Activated CD8-positive, alpha-beta memory T cell treated with anti-CD3 and anti-CD28 coated beads, Interleukin-2, amount 50 U/mL, for 1 hour (primary cell): ENCODE measurements around the gene GPR152.

Experiments used
- DNase-seq: peaks from one replicate; pipeline ENCODE4 v3.0.0-alpha.2; 2020; ENCODE audit errors: extremely low read depth

GPR152 gene

DNA sequence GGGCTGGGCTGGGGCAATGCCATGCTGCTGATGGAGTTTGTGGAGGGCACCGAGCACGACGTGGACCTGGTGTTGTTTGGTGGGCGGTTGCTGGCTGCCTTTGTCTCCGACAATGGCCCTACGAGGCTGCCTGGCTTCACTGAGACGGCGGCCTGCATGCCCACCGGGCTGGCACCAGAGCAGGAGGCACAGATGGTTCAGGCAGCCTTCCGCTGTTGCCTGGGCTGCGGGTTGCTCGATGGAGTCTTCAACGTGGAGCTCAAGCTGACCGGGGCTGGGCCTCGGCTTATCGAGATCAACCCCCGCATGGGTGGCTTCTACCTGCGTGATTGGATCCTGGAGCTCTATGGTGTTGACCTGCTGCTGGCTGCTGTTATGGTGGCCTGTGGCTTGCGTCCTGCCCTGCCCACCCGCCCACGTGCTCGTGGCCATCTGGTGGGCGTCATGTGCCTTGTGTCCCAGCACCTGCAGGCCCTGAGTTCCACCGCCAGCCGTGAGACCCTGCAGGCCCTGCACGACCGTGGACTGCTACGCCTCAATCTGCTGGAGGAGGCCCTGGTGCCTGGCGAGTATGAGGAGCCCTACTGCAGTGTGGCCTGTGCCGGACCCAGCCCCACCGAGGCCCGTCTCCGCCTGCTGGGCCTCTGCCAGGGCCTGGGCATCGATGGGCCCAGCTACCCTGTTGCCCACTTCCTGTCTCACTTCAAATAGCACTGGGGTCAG lies 28.5 kb downstream of the GPR152 start:
- DNase-seq: no peak

DNA sequence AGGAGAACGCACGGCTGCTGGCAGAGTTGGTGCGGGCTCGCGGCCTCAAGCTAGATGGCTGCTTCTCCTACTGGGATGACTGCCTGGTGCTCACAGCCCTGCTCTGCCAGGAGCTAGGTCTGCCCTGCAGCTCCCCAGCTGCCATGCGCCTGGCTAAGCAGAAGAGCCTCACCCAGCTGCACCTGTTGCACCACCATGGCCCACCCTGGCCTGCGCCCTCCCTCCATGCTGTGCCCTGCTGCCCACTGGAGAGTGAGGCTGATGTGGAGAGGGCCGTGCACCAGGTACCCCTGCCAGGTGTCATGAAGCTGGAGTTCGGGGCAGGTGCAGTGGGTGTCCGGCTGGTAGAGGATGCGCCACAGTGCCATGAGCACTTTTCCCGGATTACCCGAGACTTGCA lies 29.1 kb downstream of the GPR152 start:
- DNase-seq: no peak

DNA sequence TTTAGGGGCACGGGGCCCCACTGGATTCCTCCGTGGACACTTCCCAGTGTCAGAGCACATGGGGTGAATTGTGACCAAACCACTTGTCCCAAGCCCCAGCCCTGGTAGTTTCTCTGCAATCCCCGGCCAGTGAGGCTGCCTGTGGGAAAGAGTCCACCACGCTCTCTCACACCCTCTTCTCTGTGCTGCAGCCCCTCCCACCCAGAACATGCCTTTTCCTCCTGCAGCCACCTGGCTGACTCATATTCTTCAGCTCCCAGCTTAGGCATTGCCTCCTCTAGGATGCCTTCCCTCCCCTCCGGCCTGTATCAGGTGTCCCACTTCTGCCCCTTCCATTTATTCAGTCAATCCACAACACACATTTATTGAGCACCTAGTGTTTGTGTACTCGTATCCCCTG lies 29.6 kb downstream of the GPR152 start:
- no peak for DNase-seq

DNA sequence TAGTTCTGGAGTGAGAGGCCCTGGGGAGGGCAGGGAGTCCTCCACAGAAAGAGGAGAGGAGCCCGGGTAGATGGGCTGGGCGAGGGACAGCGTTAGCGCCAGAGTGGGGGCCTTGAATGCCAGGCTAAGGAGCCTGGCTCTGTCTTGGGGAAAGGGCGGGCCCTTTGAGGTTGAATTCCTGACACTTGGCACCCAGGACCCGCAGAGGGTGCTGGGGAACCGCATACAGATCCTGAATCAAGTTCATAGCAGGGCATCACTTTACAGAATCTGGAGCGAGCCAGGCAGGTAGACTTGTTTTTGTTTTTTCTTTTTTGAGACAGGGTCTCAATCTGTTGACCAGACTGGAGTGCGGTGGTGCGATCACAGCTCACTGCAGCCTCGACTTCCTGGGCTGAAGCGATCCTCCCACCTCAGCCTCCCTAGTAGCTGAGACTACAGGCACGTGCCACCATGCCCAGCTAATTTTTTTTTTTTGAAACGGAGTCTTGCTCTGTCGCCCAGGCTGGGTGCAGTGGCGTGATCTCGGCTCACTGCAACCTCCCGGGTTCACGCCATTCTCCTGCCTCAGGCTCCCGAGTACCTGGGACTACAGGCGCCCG lies 31.0 kb downstream of the GPR152 start:
- no peak for DNase-seq

DNA sequence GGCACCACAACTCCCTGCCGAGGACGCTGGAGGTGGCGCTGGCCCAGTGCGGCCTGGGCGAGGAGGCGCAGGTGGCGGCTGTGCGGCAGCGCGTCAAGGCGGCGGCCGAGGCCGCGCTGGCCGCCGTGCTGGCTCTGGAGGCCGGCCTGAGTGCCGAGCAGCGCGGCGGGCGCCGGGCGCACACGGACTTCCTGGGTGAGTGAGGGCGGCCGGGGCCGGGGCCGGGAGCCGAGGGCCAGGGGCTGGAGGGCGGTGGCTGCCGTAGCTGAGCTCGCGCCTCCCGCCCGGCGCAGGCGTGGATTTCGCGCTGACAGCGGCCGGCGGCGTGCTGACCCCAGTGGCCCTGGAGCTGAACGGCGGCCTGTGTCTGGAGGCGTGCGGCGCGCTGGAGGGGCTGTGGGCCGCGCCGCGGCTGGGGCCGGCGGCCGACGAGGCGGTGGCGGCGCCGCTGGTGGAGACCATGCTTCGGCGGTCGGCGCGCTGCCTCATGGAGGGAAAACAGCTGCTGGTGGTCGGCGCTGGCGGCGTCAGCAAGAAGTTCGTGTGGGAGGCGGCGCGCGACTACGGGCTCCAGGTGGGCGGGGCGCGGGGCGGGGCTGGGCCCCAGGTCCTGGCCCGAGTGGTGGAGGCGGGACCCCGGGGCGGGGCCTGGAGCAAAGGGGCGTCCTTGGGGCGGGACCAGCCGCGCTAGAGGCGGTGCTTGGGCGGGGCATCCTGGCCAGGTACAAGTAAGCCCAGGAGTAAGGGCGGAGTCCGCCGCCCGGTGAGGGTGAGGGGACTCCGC lies 31.7 kb downstream of the GPR152 start:
- DNase-seq: peak; percentile 90

DNA sequence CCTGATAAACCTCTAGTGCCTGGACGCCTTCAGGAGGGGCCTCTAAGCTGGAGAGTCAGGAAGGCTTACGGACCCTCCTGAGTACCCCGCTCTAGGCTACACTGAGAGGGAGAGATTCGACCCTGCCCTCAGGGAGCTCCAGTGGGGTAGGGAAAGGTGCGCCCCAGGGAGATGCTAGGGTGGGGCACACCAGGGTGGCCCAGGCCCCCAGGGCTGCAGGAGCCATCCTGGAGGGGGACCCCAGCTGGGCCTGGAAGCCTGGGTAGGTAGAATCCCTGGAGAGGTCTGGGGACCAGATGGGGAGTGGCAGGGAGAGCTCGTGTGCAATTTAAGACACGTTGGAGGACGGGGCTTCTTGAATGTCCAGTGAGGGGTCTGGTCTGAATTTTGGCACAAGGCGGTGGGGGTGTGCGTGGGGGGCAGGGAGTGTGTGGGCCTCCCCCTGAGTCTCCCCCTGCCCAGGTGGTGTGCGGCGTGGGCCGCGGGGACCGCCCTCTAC lies 32.3 kb downstream of the GPR152 start:
- no peak for DNase-seq

DNA sequence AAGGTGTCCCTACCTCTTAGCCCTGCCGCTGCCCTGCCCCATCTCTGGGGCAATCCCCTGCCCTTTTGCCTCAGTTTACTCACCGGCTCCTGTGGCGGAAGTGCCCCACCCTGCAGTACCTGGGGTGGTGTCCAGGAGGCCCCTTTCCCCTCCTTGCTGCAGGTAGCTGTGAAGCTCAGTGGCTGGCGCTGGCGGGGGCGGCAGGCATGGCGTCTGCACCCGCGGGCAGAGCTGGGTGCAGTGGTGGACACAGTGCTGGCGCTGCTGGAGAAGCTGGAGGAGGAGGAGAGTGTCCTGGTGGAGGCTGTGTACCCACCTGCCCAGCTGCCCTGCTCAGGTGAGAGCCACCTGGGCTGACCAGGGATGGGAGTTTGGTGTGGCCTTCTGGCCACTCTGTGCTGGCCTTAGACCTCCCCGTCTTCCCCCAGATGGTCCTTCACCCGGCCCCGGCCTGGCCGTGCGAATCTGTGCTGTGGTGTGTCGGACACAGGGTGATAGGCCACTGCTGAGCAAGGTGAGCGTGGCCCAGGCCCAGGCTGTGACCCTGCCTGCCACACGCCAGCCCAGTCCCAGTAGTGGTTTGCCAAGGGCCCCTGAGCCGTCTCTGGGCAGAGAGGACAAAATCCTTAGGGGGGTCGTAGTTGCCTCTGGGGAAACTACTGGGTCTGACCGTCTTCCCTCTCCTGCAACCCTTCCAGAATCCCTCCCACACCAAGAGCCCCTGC lies 33.0 kb downstream of the GPR152 start:
- DNase-seq: no peak

DNA sequence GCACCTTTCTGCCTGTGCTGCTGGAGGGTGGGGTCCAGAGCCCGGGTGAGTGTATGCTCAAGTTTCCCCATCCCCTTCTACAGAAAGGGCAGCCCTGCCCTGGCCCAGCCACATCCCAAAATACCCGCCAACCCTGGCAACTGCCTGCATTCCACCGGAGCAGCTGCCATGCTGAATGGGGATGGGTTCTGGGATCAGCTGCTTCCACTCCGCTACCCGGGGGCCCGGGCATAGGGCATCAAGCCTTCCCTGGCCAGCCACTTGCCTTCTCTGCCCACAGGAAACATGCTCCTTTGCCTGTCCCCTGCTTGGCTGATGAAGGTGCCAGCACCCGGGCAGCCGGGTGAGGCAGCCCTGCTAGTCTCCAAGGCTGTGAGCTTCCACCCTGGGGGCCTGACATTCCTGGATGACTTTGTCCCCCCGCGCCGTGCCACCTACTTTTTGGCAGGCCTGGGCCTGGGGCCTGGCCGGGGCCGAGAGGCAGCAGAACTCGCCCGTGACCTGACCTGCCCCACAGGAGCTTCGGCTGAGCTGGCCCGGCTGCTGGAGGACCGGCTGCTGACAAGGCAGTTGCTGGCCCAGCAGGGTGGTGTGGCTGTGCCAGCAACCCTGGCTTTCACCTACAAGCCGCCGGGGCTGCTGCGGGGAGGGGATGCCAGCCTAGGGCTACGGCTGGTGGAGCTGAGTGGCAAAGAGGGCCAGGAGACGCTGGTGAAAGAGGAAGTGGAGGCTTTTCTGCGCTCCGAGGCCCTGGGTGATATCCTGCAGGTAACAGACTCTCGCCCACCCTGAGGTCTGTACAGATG lies 33.9 kb downstream of the GPR152 start:
- no peak for DNase-seq

DNA sequence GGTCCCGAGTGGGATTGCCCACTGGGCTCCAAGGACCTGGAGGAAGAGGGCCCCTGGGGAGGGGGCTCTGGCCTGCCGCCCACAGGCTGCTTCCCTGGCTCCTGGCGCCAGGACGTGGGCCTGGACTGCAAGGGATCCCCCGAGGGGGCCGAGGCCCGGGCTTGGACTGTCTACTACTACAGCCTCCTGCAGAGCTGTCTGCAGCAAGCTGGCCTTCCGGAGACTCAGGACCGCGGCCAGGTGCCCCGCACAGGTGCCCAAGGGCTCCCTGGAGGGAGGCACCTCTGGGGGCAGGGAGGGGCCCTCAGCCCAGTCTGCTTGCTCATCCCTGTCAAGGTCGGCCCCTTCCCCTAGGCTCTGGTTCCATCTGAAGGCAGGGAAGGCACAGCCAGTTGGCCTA lies 35.1 kb downstream of the GPR152 start:
- DNase-seq: no peak

DNA sequence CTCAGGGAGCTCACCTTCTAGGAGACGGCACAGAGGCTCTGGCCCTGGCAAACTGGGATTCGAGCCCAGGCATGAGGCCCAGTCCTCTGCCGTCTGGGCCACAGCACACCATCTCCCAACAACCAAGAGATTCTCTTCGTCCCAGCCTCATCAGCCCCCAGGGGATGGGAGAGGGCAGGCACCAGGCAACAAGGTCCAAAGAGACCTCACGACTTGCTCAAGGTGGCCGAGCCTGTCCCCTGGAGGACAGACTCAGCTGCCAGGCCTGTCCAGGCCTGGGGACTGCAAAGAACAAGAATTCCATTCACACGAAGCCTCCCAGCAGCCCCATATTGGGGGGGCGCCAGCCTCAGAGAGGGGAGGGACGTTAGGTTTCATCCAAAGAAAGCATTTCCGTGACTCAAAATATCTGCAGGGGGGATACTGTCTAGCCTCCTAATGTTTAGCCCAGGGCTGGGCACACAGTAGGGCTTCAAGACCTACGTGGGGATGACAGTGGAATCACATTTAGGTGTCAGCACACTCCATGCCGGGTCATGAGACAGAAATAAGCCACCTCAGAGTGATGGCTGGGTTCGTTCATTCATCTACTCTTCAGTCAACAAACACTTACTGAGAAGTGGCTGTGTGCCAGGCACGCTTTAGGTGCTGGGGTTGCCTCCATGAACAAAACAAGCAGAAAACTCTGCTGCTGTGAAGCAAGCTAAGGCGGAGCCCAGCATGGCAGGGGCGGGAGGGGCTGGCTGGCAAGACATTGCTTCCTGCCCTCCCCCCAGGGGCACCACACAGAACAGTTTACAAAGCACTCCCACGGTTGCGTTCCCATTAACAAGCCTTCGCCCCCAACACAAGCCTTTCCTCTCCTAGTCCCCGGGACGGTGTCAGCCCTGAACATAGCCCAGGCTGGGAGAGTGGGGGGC lies 35.9 kb downstream of the GPR152 start:
- peak; percentile 66 for DNase-seq

DNA sequence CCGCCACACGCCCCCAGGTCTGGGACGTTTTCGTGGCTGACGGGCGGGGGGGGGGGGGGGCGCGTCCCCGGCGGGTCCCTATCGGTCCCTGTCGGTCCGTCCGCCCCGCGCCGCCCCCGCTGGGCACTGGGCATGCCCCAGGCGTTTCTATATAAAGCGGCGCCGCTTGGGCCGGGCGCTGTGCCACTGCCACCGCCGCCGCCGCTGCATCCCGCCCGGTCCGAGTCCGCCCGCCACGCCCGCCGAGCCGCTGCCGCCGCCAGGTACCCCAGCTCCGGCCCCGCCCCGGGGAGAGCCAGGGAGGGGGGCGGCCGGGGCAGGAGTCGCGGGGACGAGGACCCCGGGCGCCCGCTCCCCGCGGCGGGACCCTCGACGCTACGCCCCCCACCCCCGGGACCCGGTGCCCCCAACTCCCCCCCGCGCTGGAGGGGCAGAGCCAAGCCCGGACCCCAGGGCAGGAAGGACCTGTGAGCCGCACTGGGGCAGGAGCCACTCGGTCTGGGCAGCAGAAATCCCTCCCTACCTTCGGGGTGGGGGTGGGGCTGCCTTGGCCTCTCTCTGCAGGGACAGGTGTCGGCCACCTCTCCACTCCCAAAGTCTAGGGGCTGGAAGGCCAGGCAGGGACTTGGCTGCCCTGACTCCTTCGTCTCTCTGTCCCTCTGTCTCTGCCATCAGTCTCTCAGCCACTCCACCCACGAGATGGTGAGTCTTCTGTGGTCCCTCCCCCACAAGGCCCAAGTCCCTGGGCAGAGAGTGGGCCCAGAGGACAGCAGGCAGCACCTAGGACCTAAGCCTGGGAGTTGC lies 36.8 kb downstream of the GPR152 start, which contains the start of gene CARNS1:
TSS of gene CARNS1 (plus strand) at position 178 of the 804 bp plus-strand sequence. CDS start at position 700, 522 bp downstream.
- no peak for DNase-seq

DNA sequence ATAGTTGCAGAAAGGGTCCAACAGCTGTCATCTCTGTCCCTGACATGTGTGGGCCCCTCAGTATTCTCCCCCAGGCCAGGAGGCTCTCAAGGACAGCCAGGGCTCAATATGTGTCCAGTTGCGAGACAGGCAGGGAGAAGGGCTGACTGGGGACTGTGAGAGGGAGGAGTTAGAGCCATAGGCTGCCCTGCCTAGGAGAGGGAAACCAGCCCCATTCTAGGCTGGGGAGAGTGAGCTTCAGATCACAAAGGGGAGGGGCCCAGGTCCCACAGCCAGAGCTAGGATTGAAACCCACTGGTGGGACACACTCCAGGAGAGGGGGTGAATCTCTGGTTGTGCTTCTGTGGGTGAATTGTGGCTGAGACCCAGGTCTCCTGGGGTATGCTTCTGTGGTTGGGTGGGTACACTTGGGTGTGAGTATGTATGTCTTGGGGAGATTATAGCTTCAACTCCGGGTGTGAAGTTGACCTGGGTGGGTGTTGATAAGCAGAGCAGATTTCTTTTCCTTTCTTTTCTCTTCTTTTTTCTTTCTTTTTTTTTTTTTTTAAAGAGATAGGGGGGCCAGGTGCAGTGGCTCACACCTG lies 39.2 kb downstream of the GPR152 start:
- DNase-seq: no peak

DNA sequence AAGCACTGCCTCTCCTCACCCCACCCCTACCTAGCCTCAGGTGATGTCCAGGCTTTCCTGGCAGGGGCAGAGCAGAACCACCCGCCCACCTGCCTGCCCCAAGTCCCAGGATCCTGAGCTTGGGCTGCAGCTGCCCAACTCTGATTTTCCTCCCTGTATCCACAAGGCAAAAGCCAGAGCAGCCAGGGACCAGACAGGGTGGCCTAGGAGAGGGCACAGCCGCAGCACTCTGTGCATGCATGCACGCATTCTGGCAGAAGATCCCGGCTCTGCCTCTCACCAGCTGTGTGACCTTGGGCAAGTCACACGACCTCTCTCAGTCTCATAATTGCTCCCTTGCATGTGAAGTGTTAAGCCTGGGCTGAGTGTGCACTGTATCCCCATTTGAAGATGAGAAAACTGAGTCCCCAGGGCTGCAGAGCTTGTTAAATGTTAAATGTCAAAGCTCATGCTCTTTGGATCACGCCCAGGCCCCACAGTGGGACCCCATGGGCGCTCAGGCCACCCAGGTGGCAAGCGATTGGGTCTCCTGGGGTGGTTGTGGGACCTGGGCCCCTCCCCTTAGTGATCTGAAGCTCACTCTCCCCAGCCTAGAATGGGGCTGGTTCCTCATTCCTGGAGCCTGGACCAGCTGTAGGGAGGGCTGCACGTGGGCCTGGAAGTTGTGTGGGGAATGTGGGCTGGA lies 39.9 kb downstream of the GPR152 start:
- DNase-seq: no peak

DNA sequence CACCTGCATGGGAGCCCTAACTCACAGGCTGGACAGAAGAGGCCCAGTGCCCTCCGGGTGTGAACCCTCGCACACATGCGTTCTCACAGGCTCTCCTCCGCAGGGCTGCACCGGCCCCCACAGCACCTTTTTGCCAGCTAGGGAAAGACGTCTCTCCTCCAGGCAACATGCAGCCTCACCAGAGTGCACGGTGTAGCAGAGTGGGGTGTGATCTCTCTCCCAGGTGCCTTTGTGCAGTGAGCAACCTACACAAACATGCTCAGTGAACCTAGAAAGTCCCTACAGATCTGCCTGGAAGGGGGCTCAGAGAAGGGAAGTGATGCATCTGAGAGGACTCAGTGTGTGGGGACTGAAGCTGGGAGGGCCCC lies 40.8 kb downstream of the GPR152 start:
- DNase-seq: no peak

DNA sequence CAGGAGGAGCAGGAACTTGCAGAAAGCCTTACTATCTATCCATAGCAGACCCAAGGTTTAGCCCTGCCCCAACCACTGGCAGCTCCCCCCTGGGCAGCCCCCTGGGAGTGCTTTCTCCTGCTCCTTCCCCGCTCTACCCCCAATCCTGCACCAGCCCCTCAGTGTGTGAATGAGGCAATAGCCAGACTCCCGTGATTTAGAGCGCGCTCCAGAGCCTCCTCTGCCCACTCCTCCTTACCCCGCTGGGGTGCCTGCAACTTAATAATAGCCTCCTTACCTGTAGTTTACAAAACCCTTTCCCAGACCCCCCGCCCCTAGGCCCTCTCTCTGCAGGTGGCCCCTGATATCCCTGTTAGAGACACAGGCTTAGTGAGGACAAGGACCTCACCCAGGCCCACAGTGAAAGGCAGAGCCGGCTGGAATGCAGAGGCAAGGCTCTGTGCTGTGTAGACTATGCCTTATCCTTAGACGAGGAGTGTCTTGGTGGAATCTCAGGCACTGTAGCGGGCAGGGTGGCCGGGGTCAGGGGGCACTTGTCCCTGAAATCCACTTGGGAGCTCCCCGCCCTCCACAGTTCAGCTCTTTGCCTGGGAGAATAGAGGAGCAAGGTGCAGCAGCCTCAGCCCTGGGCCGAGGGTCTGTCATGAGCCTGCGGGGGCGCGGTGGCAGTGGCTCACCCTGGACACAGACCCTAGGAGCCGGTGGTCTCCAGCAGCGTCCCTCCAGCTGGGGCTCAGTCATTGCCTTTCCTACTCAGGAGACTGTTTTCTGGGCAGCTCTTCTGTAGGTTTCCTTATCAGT lies 41.3 kb downstream of the GPR152 start:
- no peak for DNase-seq

DNA sequence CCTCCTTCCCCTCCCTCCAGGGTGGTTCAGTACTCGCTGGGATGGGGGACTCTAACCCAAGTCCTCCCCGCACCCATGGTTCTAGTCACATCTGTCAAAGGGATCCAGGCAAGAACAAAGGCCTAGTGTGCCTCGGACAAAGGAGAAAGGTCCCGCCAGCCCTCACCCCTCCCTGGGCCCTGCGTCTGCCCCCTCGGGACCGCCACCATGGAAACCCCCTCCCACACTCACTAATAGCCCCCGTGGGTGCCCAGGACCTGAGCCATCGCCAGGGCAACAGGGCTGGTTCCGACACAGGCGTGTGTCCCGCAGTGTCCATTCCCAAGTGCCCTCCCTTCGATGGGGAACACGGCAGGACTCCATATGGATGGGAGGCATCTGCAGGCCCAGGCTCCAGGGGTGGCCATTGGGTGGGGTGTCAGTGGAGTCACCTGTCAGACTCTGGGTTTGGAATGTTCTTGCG lies 42.1 kb downstream of the GPR152 start:
- DNase-seq: no peak

DNA sequence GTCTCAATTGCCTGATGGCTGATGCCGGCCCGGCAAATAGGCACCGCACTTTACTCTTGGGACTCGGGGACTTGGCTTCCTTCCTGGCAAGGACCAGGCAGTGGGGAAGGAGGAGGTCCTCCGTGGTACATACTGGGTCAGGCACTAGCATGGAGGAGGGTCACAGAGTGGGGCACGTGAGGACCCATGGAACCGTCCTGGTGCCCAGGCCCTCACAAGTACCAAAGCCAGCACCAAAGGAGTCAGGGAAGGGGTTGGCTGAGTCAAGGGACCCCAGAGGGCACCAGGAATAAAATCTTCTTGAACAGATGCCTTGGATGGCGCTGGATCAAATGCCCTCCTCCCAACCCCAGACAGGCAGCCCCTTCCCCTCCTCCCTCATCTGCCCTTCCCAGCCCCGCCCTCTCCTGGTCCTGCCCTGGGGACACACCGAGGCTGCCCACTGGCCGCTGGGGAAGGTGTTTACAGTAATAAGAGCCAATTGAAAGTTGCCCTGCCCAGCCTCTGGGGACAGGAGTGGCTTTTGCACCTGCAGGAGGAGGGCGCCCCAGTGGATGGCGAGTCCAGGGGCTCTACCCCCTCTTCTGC lies 42.7 kb downstream of the GPR152 start:
- DNase-seq: no peak
